Psoas muscle (tissue), 8 donors: ENCODE results near the gene ZMYND11. TPM values are rescaled to one million over a fixed set of nuclear protein-coding genes. Genes with fewer than 3 reads are reported as not detected.
A peak's percentile ranks its signal among the peaks of the same experiment; 100 is the strongest.

Experiments used
- ATAC-seq, 4 donors: fragments of 200-7000 bp; cut with Tn5 transposase; one replicate each; pipeline ENCODE4 v1.9.1; 2020; ENCODE audit warnings: moderate library complexity in 3 of 4, mild to moderate bottlenecking in 2 of 4
- DNase-seq, 2 donors: peaks; one replicate each; pipeline ENCODE4 v3.0.0-alpha.2; 2020
- H3K27ac ChIP-seq: fragments of 200-600 bp; one replicate; pipeline ENCODE4 v1.8.0; 2022
- H3K27me3 ChIP-seq, 3 donors: fragments of 200-600 bp in 1 of 3; one replicate each; pipeline versions ENCODE4 v1.6.1 to v1.8.0; 2013 to 2022; ENCODE audit warnings: low read length in 2 of 3, mild to moderate bottlenecking in 2 of 3, moderate library complexity in 1 of 3; ENCODE audit not compliant: insufficient read depth in 3 of 3
- H3K36me3 ChIP-seq, 2 donors: fragments of 200-600 bp in 1 of 2; one replicate each; pipeline versions ENCODE4 v1.6.1 to v1.8.0; 2013 to 2022; ENCODE audit warnings: low read depth in 1 of 2, mild to moderate bottlenecking in 1 of 2, moderate library complexity in 1 of 2; ENCODE audit not compliant: insufficient read depth in 1 of 2
- H3K4me1 ChIP-seq: fragments of 200-600 bp; one replicate; pipeline ENCODE4 v1.8.0; 2022
- H3K4me3 ChIP-seq: fragments of 200-600 bp; one replicate; pipeline ENCODE4 v1.8.0; 2022; ENCODE audit warnings: mild to moderate bottlenecking
- H3K9me3 ChIP-seq: fragments of 200-600 bp; one replicate; pipeline ENCODE4 v1.8.0; 2022
- CTCF ChIP-seq: fragments of 200-600 bp; IDR thresholded peaks from one replicate; pipeline ENCODE4 v1.8.0; 2022; ENCODE audit warnings: antibody characterized with exemption
- WGBS, 3 donors: extraction: QIAGEN DNeasy Blood & Tissue Kit; methylation state at CpG; one replicate each; pipeline versions ENCODE4 v1.1.6 to v1.1.7; 2013; 5-methylcytosine and 5-hydroxymethylcytosine counted together
- intact Hi-C, 2 donors: fragments of 100-400 bp; cut with DNase I; formaldehyde crosslinking; loops; one replicate each; pipeline versions ENCODE4 v1.11.0 to v1.14.2; 2022
- polyA plus RNA-seq, 3 donors: library from polyadenylated mRNA; stranded (reverse); fragments of 200-250 nt; gene quantifications; one replicate each; pipeline ENCODE4 v1.2.3, GENCODE V29; 2013
- total RNA-seq, 4 donors: library from RNA; stranded (reverse); fragmentation: NEBNext Ultra II Directional in 2 of 4; extraction: Animal tissue kit (Norgen Biotek cat#: 25700) in 2 of 4; gene quantifications; one replicate each; pipeline versions ENCODE4 v1.2.1 to v1.2.4, GENCODE V29; 2021 to 2023
- donor health status: healthy with polysubstance abuse.
- donor health status: DM: no; HTN: no; CAD: no; lungs with moderate emphysema.
- donor health status: Bipolar disorder and iron deficiency.
- donor health status: healthy.
- donor health status: DM: yes; HTN: yes; CAD: no.
- donor health status: DM: no; HTN: no; CAD: no.
- donor health status: DM: no; HTN: no; CAD: no.
- donor health status: DM: yes; HTN: yes; CAD: no.

The ZMYND11 gene
- total and polyA plus RNA-seq, 7 donors, result 27.2 to 75.9 (median 60.3) TPM

- TF ChIP-seq CTCF, result no peak
- 90 to 94% (median 91%) methylated on average over 6 of the region's 6 CpGs for WGBS, 3 donors
- Histone ChIP-seq H3K4me1 (no peaks in the 10 kb centered on the region), H3K9me3 (no peaks in the 10 kb centered on the region), H3K27ac (no peak overlapping the region), H3K36me3 (no peaks in the 10 kb centered on the region), H3K27me3 (no peaks in the 10 kb centered on the region), H3K4me3 (no peak overlapping the region)
- no peak for ATAC-seq
- intact Hi-C loops, result no loop called here
- DNase-seq, result no peak
These were observed 66.1 kb downstream of the ZMYND11 start for GRCh38 chr10:201328-201771.

GRCh38 chr10:208616-209015, 73.4 kb downstream of the ZMYND11 start:
- WGBS, 3 donors, result 92 to 95% (median 93%) methylated on average over 4 of the region's 4 CpGs
- TF ChIP-seq CTCF, result no peak
- intact Hi-C loops, result no loop called here
- Histone ChIP-seq H3K4me3 (no peak overlapping the region), H3K27me3 (no peaks in the 10 kb centered on the region), H3K4me1 (no peaks in the 10 kb centered on the region), H3K27ac (no peak overlapping the region), H3K9me3 (no peaks in the 10 kb centered on the region), H3K36me3 (peaks cover 5 to 27% of the 10 kb centered on the region in 2 donors)
- no peak for ATAC-seq
- no peak for DNase-seq

- intact Hi-C loops, result no loop called here
- Histone ChIP-seq H3K4me1 (no peaks in the 10 kb centered on the region), H3K27me3 (no peaks in the 10 kb centered on the region), H3K36me3 (peaks cover 5 to 27% of the 10 kb centered on the region in 2 donors), H3K27ac (no peak overlapping the region), H3K4me3 (no peak overlapping the region), H3K9me3 (no peaks in the 10 kb centered on the region)
- DNase-seq, result no peak
- no peak for ATAC-seq
- TF ChIP-seq CTCF, result peak; percentile 12
- WGBS, 3 donors, result 96 to 98% (median 97%) methylated on average over 6 of the region's 6 CpGs
These were observed 74.1 kb downstream of the ZMYND11 start for GRCh38 chr10:209357-209756.

GRCh38 chr10:210297-210696, 75.0 kb downstream of the ZMYND11 start:
- Histone ChIP-seq H3K27ac (no peak overlapping the region), H3K27me3 (no peaks in the 10 kb centered on the region), H3K4me3 (no peak overlapping the region), H3K9me3 (no peaks in the 10 kb centered on the region), H3K36me3 (peaks cover 5 to 27% of the 10 kb centered on the region in 2 donors), H3K4me1 (no peaks in the 10 kb centered on the region)
- ATAC-seq, result no peak
- no peak for DNase-seq
- 82 to 89% (median 85%) methylated on average over 5 of the region's 5 CpGs for WGBS, 3 donors
- no peak for TF ChIP-seq CTCF
- intact Hi-C loops, result no loop called here

GRCh38 chr10:215444-215843, 80.2 kb downstream of the ZMYND11 start:
- Histone ChIP-seq H3K4me1 (no peaks in the 10 kb centered on the region), H3K9me3 (no peaks in the 10 kb centered on the region), H3K27me3 (no peaks in the 10 kb centered on the region), H3K27ac (no peak overlapping the region), H3K36me3 (peaks cover 0 to 14% of the 10 kb centered on the region in 2 donors), H3K4me3 (no peak overlapping the region)
- no peak for ATAC-seq
- intact Hi-C loops, result no loop called here
- no peak for DNase-seq
- 95 to 100% (median 96%) methylated on average over 4 of the region's 4 CpGs for WGBS, 3 donors
- TF ChIP-seq CTCF, result no peak
